BLaER1 (cell line): ENCODE measurements around the gene VEGFA.
A peak's percentile ranks its signal among the peaks of the same experiment; 100 is the strongest.

ENCODE experiments used
- H3K27ac ChIP-seq: shearing (Covaris generic); formaldehyde crosslinking; 2 replicates; pipeline ENCODE4 v1.8.1; 2022
- H3K27me3 ChIP-seq: shearing (Covaris generic); formaldehyde crosslinking; 2 replicates; pipeline ENCODE4 v1.8.1; 2022
- H3K36me3 ChIP-seq: shearing (Covaris generic); formaldehyde crosslinking; 2 replicates; pipeline ENCODE4 v1.8.1; 2022
- H3K4me1 ChIP-seq: shearing (Covaris generic); formaldehyde crosslinking; 2 replicates; pipeline ENCODE4 v1.8.1; 2022
- H3K4me2 ChIP-seq: shearing (Covaris generic); formaldehyde crosslinking; 2 replicates; pipeline ENCODE4 v1.8.1; 2022
- H3K4me3 ChIP-seq: shearing (Covaris generic); formaldehyde crosslinking; 2 replicates; pipeline ENCODE4 v1.8.1; 2022
- H3K9ac ChIP-seq: shearing (Covaris generic); formaldehyde crosslinking; 2 replicates; pipeline ENCODE4 v1.8.1; 2022
- H3K9me3 ChIP-seq: shearing (Covaris generic); formaldehyde crosslinking; 2 replicates; pipeline ENCODE4 v1.8.1; 2022
- H4K20me1 ChIP-seq: shearing (Covaris generic); formaldehyde crosslinking; 2 replicates; pipeline ENCODE4 v1.8.1; 2022
- Cebpa-rat ChIP-seq: shearing (Covaris generic); IDR thresholded peaks from 2 replicates; pipeline ENCODE4 v1.8.1; 2022

Gene VEGFA

DNA sequence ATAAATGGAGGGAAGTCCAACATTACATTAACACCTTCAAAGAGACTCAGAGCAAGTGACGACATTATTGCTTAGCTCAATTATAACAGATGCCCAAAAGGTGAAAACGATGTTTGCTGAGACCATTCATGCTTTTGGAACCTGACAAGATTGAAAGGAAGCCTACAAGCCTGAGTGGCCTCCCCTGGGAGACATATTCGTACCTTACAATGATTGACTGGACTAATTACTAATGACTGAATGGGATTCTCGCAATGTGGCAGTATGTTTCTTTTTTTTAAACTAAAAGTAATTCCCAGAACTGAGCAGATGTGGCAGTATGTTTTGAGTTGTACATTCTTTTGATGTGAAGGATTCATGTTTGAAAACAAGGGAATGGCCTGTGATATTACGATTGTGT lies 49.9 kb downstream of the VEGFA start:
- Histone ChIP-seq H3K4me1 (no peaks in the 10 kb centered on the region), H3K9me3 (no peaks in the 10 kb centered on the region), H4K20me1 (no peaks in the 10 kb centered on the region), H3K36me3 (no peaks in the 10 kb centered on the region), H3K9ac (no peak overlapping the region), H3K27me3 (no peaks in the 10 kb centered on the region), H3K27ac (no peak overlapping the region), H3K4me3 (no peak overlapping the region), H3K4me2 (no peak overlapping the region)
- TF ChIP-seq Cebpa-rat = no peak

DNA sequence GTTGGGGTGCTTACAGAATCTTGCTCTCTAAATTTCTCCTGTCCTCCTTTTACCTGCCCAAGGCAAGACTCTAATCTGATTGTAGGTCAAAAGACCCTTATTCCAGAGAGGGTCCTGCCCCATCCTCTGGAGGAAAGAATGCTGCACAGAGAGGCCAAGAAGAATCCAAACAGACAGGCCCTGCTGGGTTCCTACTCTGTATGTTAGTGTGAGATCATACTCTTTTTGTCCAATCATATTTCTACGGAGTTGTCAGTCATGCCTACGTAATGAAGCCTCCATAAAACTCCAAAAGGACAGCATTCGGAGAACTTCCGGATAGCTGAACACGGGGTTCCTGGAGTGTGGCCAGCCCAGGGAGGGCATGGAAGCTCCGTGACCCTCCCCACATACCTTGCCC lies 50.5 kb downstream of the VEGFA start:
- no peaks in the 10 kb centered on the region for H3K9me3 ChIP-seq
- H3K36me3 ChIP-seq = no peaks in the 10 kb centered on the region
- H4K20me1 ChIP-seq = no peaks in the 10 kb centered on the region
- no peak overlapping the region for H3K9ac ChIP-seq
- no peak overlapping the region for H3K27ac ChIP-seq
- no peaks in the 10 kb centered on the region for H3K27me3 ChIP-seq
- H3K4me3 ChIP-seq = no peak overlapping the region
- TF ChIP-seq Cebpa-rat = no peak
- no peak overlapping the region for H3K4me2 ChIP-seq
- H3K4me1 ChIP-seq = no peaks in the 10 kb centered on the region

DNA sequence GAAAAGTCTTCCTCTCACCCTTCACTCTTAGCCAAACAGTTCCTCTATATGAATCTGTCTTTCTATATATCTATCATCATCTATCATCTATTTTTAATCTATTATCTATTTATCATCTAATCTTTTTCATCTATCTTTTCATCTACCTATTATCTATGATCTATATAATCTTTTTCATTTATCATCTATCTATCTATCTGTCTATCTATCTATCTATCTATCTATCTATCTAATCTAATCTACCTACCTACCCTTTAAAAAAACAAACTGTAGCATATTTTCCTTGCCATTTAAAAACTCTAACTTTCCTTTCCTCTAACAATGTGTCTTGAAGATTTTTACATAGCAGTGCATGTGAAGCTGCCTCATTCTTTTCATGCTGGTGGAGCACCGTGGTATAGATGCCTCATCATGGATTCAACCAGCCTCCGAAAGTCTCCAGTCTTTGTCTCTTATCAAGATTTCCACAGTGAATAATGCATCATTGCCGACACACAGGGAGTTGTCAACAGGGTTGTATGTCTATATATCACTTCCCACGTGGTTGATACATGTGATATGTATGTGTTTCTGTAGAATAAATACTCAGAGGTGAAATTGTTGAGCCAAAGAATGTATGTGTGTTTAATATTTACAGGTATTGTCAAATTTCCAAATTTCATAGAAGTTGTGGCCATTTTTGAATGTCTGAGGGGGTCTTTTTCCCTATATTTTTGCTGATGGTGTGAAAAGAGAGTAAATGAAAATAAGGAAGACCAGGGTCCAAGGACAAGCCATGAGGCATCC lies 51.3 kb downstream of the VEGFA start:
- no peak overlapping the region for H3K9ac ChIP-seq
- no peak overlapping the region for H3K4me3 ChIP-seq
- H3K36me3 ChIP-seq = no peaks in the 10 kb centered on the region
- no peaks in the 10 kb centered on the region for H3K4me1 ChIP-seq
- H3K27me3 ChIP-seq = no peaks in the 10 kb centered on the region
- H4K20me1 ChIP-seq = no peaks in the 10 kb centered on the region
- TF ChIP-seq Cebpa-rat = no peak
- H3K27ac ChIP-seq = no peak overlapping the region
- no peak overlapping the region for H3K4me2 ChIP-seq
- no peaks in the 10 kb centered on the region for H3K9me3 ChIP-seq

- H3K9ac ChIP-seq = no peak overlapping the region
- no peaks in the 10 kb centered on the region for H3K36me3 ChIP-seq
- H3K9me3 ChIP-seq = no peaks in the 10 kb centered on the region
- no peak overlapping the region for H3K4me2 ChIP-seq
- peaks cover 9% of the 10 kb centered on the region for H3K4me1 ChIP-seq
- H3K4me3 ChIP-seq = no peak overlapping the region
- H3K27me3 ChIP-seq = no peaks in the 10 kb centered on the region
- no peak for TF ChIP-seq Cebpa-rat
- H4K20me1 ChIP-seq = no peaks in the 10 kb centered on the region
- no peak overlapping the region for H3K27ac ChIP-seq
These were observed 53.4 kb downstream of the VEGFA start for GRCh38 chr6:43823390-43823789.

DNA sequence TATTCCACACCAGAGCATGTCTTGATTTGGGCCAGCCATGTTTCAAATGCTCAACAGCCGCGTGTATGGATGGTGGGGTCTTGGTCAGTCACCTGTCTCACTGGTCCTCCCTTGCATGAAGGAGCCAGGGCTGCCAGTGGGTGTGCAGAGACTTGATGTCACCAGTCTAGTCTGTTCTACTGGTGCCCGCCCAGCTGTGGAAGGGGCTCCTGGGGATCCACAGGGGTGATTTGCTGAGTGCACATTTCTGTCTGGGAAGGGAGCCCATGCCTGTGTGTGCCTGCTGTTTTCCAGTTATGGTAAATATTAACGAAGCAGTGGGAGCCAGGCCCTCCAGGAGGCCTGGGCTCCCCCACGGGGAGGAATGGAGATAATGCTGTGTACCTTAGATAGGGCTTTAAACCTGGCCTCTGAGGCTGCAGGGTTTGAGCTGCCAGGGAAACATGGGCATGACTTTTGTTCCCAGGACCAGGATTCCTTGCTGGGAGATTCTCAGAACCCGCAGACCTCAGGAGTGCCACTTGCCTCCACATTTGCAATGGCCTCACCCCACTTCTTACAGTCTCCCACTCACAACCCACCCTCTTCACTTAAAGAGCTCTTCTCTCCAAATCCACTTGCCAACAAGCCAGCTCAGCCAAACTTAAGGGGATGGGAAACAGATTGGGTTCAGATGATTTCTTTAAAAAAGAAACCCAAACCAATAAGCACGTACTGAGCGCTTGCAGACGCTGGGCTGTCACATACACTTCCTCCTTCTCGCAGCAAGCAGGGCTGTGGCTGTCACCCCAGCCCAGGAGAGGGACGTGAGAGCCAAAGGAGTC lies 54.1 kb downstream of the VEGFA start:
- no peak overlapping the region for H3K4me2 ChIP-seq

GRCh38 chr6:43824703-43825064 lies 54.7 kb downstream of the VEGFA start:
- H3K27me3 ChIP-seq = no peaks in the 10 kb centered on the region
- H3K36me3 ChIP-seq = no peaks in the 10 kb centered on the region
- no peak overlapping the region for H3K9ac ChIP-seq
- no peak overlapping the region for H3K4me3 ChIP-seq
- no peak overlapping the region for H3K4me2 ChIP-seq
- H3K27ac ChIP-seq = no peak overlapping the region
- H4K20me1 ChIP-seq = no peaks in the 10 kb centered on the region
- H3K4me1 ChIP-seq = peaks cover 10% of the 10 kb centered on the region
- no peak for TF ChIP-seq Cebpa-rat
- H3K9me3 ChIP-seq = no peaks in the 10 kb centered on the region

More for the DNA sequence above, 54.1 kb downstream of the VEGFA start:
- no peaks in the 10 kb centered on the region for H3K36me3 ChIP-seq
- no peaks in the 10 kb centered on the region for H3K27me3 ChIP-seq
- H3K9ac ChIP-seq = no peak overlapping the region
- H4K20me1 ChIP-seq = no peaks in the 10 kb centered on the region
- no peaks in the 10 kb centered on the region for H3K9me3 ChIP-seq
- no peak for TF ChIP-seq Cebpa-rat
- H3K27ac ChIP-seq = no peak overlapping the region
- peaks cover 10% of the 10 kb centered on the region for H3K4me1 ChIP-seq
- no peak overlapping the region for H3K4me3 ChIP-seq

DNA sequence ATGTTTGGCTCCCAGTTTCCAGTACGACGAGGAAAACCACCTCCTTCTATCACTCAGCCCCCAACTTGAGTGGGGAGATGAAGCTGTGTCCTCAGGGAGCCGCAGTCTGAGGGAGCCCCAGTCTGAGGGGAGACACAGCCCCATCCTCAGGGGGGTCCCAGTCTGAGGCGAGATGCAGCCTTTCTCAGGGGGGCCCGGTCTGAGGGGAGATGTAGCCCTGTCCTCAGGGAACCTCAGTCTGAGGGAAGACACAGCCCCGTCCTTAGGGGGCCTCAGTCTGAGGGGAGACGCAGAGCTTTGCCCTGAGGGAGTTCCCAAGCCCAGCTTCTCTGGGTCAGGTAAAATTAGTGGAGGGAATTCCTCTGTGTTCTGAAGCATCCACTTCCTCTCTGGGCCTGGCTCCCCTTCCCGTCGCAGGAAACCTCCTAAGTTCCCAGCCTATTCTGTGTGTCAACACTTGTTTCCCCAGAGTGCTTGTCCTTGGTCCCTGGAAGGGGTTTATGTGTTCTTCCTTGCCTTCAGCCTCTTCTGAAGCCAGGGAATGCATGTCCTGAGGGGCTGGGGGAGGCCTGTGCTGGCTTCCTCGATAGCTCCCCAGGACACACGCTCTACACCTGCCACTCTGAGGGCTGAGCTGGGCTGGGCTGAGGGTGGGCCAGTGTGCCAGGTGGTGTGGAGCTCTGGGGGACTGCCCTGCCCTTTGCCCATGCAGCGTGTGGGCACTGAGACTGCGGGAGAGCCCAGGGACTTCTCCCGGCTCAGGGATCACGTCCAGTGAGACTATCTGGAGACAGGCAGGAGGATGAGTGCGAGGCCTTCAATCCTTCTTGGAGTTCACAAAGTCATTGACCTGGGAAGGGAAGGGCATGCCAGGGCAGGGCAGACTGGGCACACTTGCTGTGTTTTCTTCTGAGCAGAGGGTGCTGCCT lies 55.4 kb downstream of the VEGFA start:
- Histone ChIP-seq H3K27me3 (no peaks in the 10 kb centered on the region), H3K9me3 (no peaks in the 10 kb centered on the region), H4K20me1 (no peaks in the 10 kb centered on the region), H3K4me1 (peaks cover 10% of the 10 kb centered on the region), H3K9ac (no peak overlapping the region), H3K4me2 (no peak overlapping the region), H3K36me3 (no peaks in the 10 kb centered on the region), H3K4me3 (no peak overlapping the region), H3K27ac (no peak overlapping the region)
- TF ChIP-seq Cebpa-rat = no peak

DNA sequence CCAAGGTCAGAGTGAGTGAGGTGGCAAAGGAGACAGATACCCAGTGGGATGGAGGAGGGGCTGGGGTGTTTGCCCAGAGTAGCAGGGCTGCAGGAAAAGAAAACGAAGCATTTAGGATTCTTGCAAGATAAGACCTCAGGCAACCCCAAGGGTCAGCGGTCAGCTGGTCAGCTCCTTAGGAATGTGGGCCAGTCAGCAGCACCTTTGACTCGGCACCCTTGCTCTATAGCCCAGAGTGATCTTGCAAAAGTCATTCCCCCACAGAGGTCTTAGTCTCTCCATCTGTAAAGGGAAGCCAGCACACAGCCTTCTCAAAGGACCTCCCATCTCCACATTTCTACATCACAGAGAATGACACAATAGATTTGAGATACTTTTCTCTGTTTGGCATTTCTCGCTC lies 56.7 kb downstream of the VEGFA start:
- Histone ChIP-seq H3K27me3 (no peaks in the 10 kb centered on the region), H3K4me1 (peaks cover 10% of the 10 kb centered on the region), H3K27ac (no peak overlapping the region), H4K20me1 (no peaks in the 10 kb centered on the region), H3K4me3 (no peak overlapping the region), H3K36me3 (no peaks in the 10 kb centered on the region), H3K4me2 (no peak overlapping the region), H3K9ac (no peak overlapping the region), H3K9me3 (no peaks in the 10 kb centered on the region)
- no peak for TF ChIP-seq Cebpa-rat

DNA sequence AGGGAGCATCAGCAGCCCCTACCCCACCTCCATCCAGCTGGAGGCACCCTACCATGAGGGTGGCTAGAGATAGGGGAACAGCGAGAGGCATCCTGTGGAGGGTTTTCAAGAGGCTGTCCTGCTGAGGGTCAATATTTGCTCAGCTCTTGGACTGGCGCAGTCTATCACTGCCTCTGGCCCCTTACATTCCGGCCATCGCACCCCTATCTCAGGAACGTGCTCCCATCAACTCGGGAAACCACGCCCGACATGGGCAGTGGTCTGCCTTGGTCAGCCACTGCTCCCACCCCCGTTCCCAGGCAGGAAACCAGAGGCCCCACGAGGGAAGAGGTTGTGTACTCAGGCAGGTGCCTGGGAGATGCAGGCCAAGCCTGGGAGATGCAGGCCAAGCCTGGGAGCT lies 57.9 kb downstream of the VEGFA start:
- Histone ChIP-seq H3K9me3 (no peaks in the 10 kb centered on the region), H3K27ac (no peak overlapping the region), H3K4me3 (no peak overlapping the region), H3K36me3 (no peaks in the 10 kb centered on the region), H3K27me3 (no peaks in the 10 kb centered on the region), H3K9ac (no peak overlapping the region), H3K4me1 (peaks cover 10% of the 10 kb centered on the region), H4K20me1 (no peaks in the 10 kb centered on the region), H3K4me2 (peak overlapping the region; percentile 45)
- no peak for TF ChIP-seq Cebpa-rat
